ENCODE data around the gene AGBL4. TPM values are rescaled to one million over a fixed set of nuclear protein-coding genes. Genes with fewer than 3 reads are reported as not detected.

Gene AGBL4
- total RNA-seq, 1 experiment from 2014 or later: not detected

GRCh38 chr1:48758976-48759375 lies 1264.8 kb downstream of the AGBL4 start:
- POLR2A ChIA-PET: no interaction called here
- Mint-ChIP-seq H3K4me1 (ENCODE audit: low read depth, unreplicated experiment) (peaks cover 13% of the 10 kb centered on the region), H3K27me3 (ENCODE audit: insufficient read depth, unreplicated experiment) (no peaks in the 10 kb centered on the region), H3K4me3 (ENCODE audit: unreplicated experiment) (no peak overlapping the region), H3K27ac (ENCODE audit: unreplicated experiment) (no peak overlapping the region), H3K36me3 (ENCODE audit: insufficient read depth, unreplicated experiment) (no peaks in the 10 kb centered on the region), H3K9me3 (ENCODE audit: unreplicated experiment) (peaks cover 13% of the 10 kb centered on the region)
- BruUV-seq (replicated peaks): no TSS peak
- CTCF ChIA-PET: no interaction called here
- no peaks in the 10 kb centered on the region for H3K9me3 ChIP-seq
- no peaks in the 10 kb centered on the region for H3K36me3 ChIP-seq (ENCODE audit: control insufficient read depth, insufficient read depth, low read length)
- peaks cover 11% of the 10 kb centered on the region for H3K4me1 ChIP-seq
- TF ChIP-seq CTCF (IDR thresholded peaks at IDR 0.05; ENCODE audit: insufficient read depth in 1 of 2, low read depth in 1 of 2, low read length in 1 of 2, severe bottlenecking in 1 of 2, unreplicated experiment in 1 of 2): no peak
- DNase-seq: no peak
- H3K27me3 ChIP-seq (replicated peaks; ENCODE audit: control insufficient read depth, insufficient read depth, low read length): no peaks in the 10 kb centered on the region
- intact Hi-C loops (cut with micrococcal nuclease; ENCODE audit: unreplicated experiment): no loop called here
- H3K4me3 ChIP-seq (ENCODE audit: low read depth, low read length): no peak overlapping the region

- Histone ChIP-seq H3K27me3 (replicated peaks; ENCODE audit: control insufficient read depth, insufficient read depth, low read length) (no peaks in the 10 kb centered on the region), H3K36me3 (ENCODE audit: control insufficient read depth, insufficient read depth, low read length) (no peaks in the 10 kb centered on the region), H3K4me3 (ENCODE audit: low read depth, low read length) (no peak overlapping the region), H3K4me1 (peaks cover 25% of the 10 kb centered on the region), H3K9me3 (no peaks in the 10 kb centered on the region)
- no peak overlapping the region for H3K27ac Mint-ChIP-seq (ENCODE audit: unreplicated experiment)
- H3K4me3 Mint-ChIP-seq (ENCODE audit: unreplicated experiment): no peak overlapping the region
- no TSS peak for BruUV-seq (replicated peaks)
- H3K9me3 Mint-ChIP-seq (ENCODE audit: unreplicated experiment): peaks cover 11% of the 10 kb centered on the region
- no peak for TF ChIP-seq CTCF (IDR thresholded peaks at IDR 0.05; ENCODE audit: insufficient read depth in 1 of 2, low read depth in 1 of 2, low read length in 1 of 2, severe bottlenecking in 1 of 2, unreplicated experiment in 1 of 2)
- intact Hi-C loops (cut with micrococcal nuclease; ENCODE audit: unreplicated experiment): no loop called here
- H3K36me3 Mint-ChIP-seq (ENCODE audit: insufficient read depth, unreplicated experiment): no peaks in the 10 kb centered on the region
- H3K27me3 Mint-ChIP-seq (ENCODE audit: insufficient read depth, unreplicated experiment): no peaks in the 10 kb centered on the region
- no peak for DNase-seq
- POLR2A ChIA-PET: no interaction called here
- CTCF ChIA-PET: no interaction called here
- peaks cover 18% of the 10 kb centered on the region for H3K4me1 Mint-ChIP-seq (ENCODE audit: low read depth, unreplicated experiment)
Observed at GRCh38 chr1:48757363-48757762, 1266.4 kb downstream of the AGBL4 start.

GRCh38 chr1:48756683-48757316 lies 1267.0 kb downstream of the AGBL4 start:
- intact Hi-C loops (cut with micrococcal nuclease; ENCODE audit: unreplicated experiment): no loop called here
- Mint-ChIP-seq H3K4me3 (ENCODE audit: unreplicated experiment) (no peak overlapping the region), H3K36me3 (ENCODE audit: insufficient read depth, unreplicated experiment) (no peaks in the 10 kb centered on the region), H3K9me3 (ENCODE audit: unreplicated experiment) (peaks cover 11% of the 10 kb centered on the region), H3K27ac (ENCODE audit: unreplicated experiment) (no peak overlapping the region), H3K27me3 (ENCODE audit: insufficient read depth, unreplicated experiment) (no peaks in the 10 kb centered on the region), H3K4me1 (ENCODE audit: low read depth, unreplicated experiment) (peaks cover 18% of the 10 kb centered on the region)
- TF ChIP-seq CTCF (IDR thresholded peaks at IDR 0.05; ENCODE audit: insufficient read depth in 1 of 2, low read depth in 1 of 2, low read length in 1 of 2, severe bottlenecking in 1 of 2, unreplicated experiment in 1 of 2): no peak
- POLR2A ChIA-PET: no interaction called here
- Histone ChIP-seq H3K36me3 (ENCODE audit: control insufficient read depth, insufficient read depth, low read length) (no peaks in the 10 kb centered on the region), H3K4me1 (peaks cover 31% of the 10 kb centered on the region), H3K9me3 (no peaks in the 10 kb centered on the region), H3K4me3 (ENCODE audit: low read depth, low read length) (no peak overlapping the region), H3K27me3 (replicated peaks; ENCODE audit: control insufficient read depth, insufficient read depth, low read length) (no peaks in the 10 kb centered on the region)
- no peak for DNase-seq
- BruUV-seq (replicated peaks): no TSS peak
- CTCF ChIA-PET: no interaction called here
